ENCODE measurements around the gene OR52H1. TPM values are rescaled to one million over a fixed set of nuclear protein-coding genes. Genes with fewer than 3 reads are reported as not detected.

Gene OR52H1
- total and polyA plus RNA-seq, 9 of the 15 experiments (the other 6 are each of a cell fraction or from before 2014, with no cell fraction given) = 0.15 TPM; not detected in 8

GRCh38 chr11:5500393-5500801 is 47.9 kb downstream of the OR52H1 start (continued):
- TF ChIP-seq ATF7 (IDR thresholded peaks at IDR 0.05) (no peak), ZNF224 (CRISPR knock-in tag; IDR thresholded peaks at IDR 0.05) (no peak), ZBTB49 (CRISPR knock-in tag; IDR thresholded peaks at IDR 0.05; ENCODE audit: borderline replicate concordance) (no peak), KDM5B (IDR thresholded peaks at IDR 0.05; ENCODE audit: insufficient replicate concordance, low read depth, low read length) (no peak), PCBP2 (IDR thresholded peaks at IDR 0.05; ENCODE audit: low read depth, low read length, poor library complexity, severe bottlenecking) (no peak), CTCF (IDR thresholded peaks at IDR 0.05 in 2 of 3, conservative IDR thresholded peaks at IDR 0.05 in 1 of 3; ENCODE audit: insufficient read depth in 2 of 3, low read depth in 1 of 3, low read length in 3 of 3) (no peak), LCOR (CRISPR knock-in tag; IDR thresholded peaks at IDR 0.05) (no peak), HSF4 (CRISPR knock-in tag; IDR thresholded peaks at IDR 0.05; ENCODE audit: borderline replicate concordance) (no peak), CREB1 (IDR thresholded peaks at IDR 0.05) (no peak), CREB1 (CRISPR knock-in tag; IDR thresholded peaks at IDR 0.05) (no peak), PRPF4 (IDR thresholded peaks at IDR 0.05; ENCODE audit: insufficient read depth, low read depth, low read length, poor library complexity, severe bottlenecking) (no peak), POLR2AphosphoS2 (IDR thresholded peaks at IDR 0.05; ENCODE audit: low read length) (no peak), SMARCE1 (IDR thresholded peaks at IDR 0.05) (no peak), HNRNPH1 (optimal IDR thresholded peaks at IDR 0.05; ENCODE audit: low read depth, low read length) (no peak), THRAP3 (IDR thresholded peaks at IDR 0.05; ENCODE audit: borderline replicate concordance) (no peak), TSHZ1 (CRISPR knock-in tag; IDR thresholded peaks at IDR 0.05) (no peak), EWSR1 (IDR thresholded peaks at IDR 0.05; ENCODE audit: borderline replicate concordance, low read depth, partially characterized antibody) (no peak), BDP1 (IDR thresholded peaks at IDR 0.05; ENCODE audit: insufficient read depth, insufficient read length) (no peak), SMARCA5 (IDR thresholded peaks at IDR 0.05) (no peak)
